Neutrophil (primary cell): ENCODE measurements around the gene KCNQ5.

Source experiments
- H3K27ac ChIP-seq: fragments of 200-600 bp; sonication (generic); 2 replicates; pipeline ENCODE4 v1.5.1; 2016; ENCODE audit warnings: mild to moderate bottlenecking, moderate library complexity
- H3K27me3 ChIP-seq: fragments of 200-600 bp; sonication (generic); 2 replicates; pipeline ENCODE4 v1.6.0; 2016; ENCODE audit warnings: mild to moderate bottlenecking
- H3K36me3 ChIP-seq: fragments of 200-600 bp; sonication (generic); 2 replicates; pipeline ENCODE4 v1.5.1; 2017
- H3K4me1 ChIP-seq, 2 experiments: fragments of 200-600 bp in 1 of 2; sonication (generic) in 1 of 2; 1 replicate in 1 of 2; 2 replicates in 1 of 2; pipeline versions ENCODE4 v1.5.1 to v1.6.1; 2013 to 2016; ENCODE audit warnings: low read depth in 1 of 2, low read length in 1 of 2, mild to moderate bottlenecking in 1 of 2, moderate library complexity in 1 of 2; ENCODE audit not compliant: control insufficient read depth in 1 of 2, insufficient read depth in 1 of 2
- H3K4me3 ChIP-seq, 2 experiments: fragments of 200-600 bp in 1 of 2; sonication (generic) in 1 of 2; 1 replicate in 1 of 2; 2 replicates in 1 of 2; pipeline ENCODE4 v1.5.1; 2013 to 2016; ENCODE audit warnings: low read depth in 1 of 2, low read length in 1 of 2, mild to moderate bottlenecking in 1 of 2, moderate library complexity in 1 of 2
- H3K9me3 ChIP-seq: fragments of 200-600 bp; sonication (generic); 2 replicates; pipeline ENCODE4 v1.5.1; 2016
- CTCF ChIP-seq: fragments of 200-600 bp; sonication (generic); IDR thresholded peaks from 2 replicates; pipeline ENCODE4 v1.5.1; 2016; ENCODE audit warnings: antibody characterized with exemption

The KCNQ5 gene

GRCh38 chr6:73088138-73088813 lies 466.4 kb downstream of the KCNQ5 start:
- no peaks in the 10 kb centered on the region for H3K9me3 ChIP-seq
- H3K4me3 ChIP-seq, result no peak overlapping the region
- no peak for TF ChIP-seq CTCF
- no peaks in the 10 kb centered on the region for H3K27me3 ChIP-seq
- no peaks in the 10 kb centered on the region for H3K36me3 ChIP-seq
- H3K27ac ChIP-seq, result no peak overlapping the region
- no peaks in the 10 kb centered on the region for H3K4me1 ChIP-seq

GRCh38 chr6:73104921-73105320 lies 483.1 kb downstream of the KCNQ5 start:
- no peak overlapping the region for H3K27ac ChIP-seq
- H3K36me3 ChIP-seq, result no peaks in the 10 kb centered on the region
- no peak overlapping the region for H3K4me3 ChIP-seq
- H3K4me1 ChIP-seq, result no peaks in the 10 kb centered on the region
- no peaks in the 10 kb centered on the region for H3K9me3 ChIP-seq
- H3K27me3 ChIP-seq, result no peaks in the 10 kb centered on the region
- TF ChIP-seq CTCF, result no peak

GRCh38 chr6:73107016-73107415 lies 485.2 kb downstream of the KCNQ5 start:
- Histone ChIP-seq H3K36me3 (no peaks in the 10 kb centered on the region), H3K9me3 (no peaks in the 10 kb centered on the region), H3K27me3 (no peaks in the 10 kb centered on the region), H3K27ac (no peak overlapping the region), H3K4me3 (no peak overlapping the region), H3K4me1 (no peaks in the 10 kb centered on the region)
- TF ChIP-seq CTCF, result no peak

- H3K27ac ChIP-seq, result no peak overlapping the region
- no peak for TF ChIP-seq CTCF
- no peaks in the 10 kb centered on the region for H3K9me3 ChIP-seq
- H3K4me3 ChIP-seq, result no peak overlapping the region
- H3K27me3 ChIP-seq, result no peaks in the 10 kb centered on the region
- H3K4me1 ChIP-seq, result no peaks in the 10 kb centered on the region
- H3K36me3 ChIP-seq, result no peaks in the 10 kb centered on the region
Measured at GRCh38 chr6:73108949-73109348, 487.1 kb downstream of the KCNQ5 start.

- H3K36me3 ChIP-seq, result no peaks in the 10 kb centered on the region
- no peak overlapping the region for H3K27ac ChIP-seq
- H3K4me3 ChIP-seq, result no peak overlapping the region
- H3K9me3 ChIP-seq, result no peaks in the 10 kb centered on the region
- no peaks in the 10 kb centered on the region for H3K4me1 ChIP-seq
- TF ChIP-seq CTCF, result no peak
- H3K27me3 ChIP-seq, result no peaks in the 10 kb centered on the region
Measured at GRCh38 chr6:73109659-73110058, 487.8 kb downstream of the KCNQ5 start.
